Activated B cell treated with CpG ODN at 0.5 μM for 24 hours (primary cell): ENCODE data around the gene ERICH6. TPM values are rescaled to one million over a fixed set of nuclear protein-coding genes. Genes with fewer than 3 reads are reported as not detected.

Experiments used
- ATAC-seq: fragments of 200-7000 bp; cut with Tn5 transposase; one replicate; pipeline ENCODE4 v1.10.0; 2021; ENCODE audit warnings: low read depth, mild to moderate bottlenecking, moderate library complexity
- CTCF ChIA-PET: fragments of 350-600 bp; sonication (Branson Sonifier 250); formaldehyde crosslinking; loops from one replicate; lab custom pipeline; 2021; ENCODE audit warnings: antibody characterized with exemption; lab: Charles Lee
- POLR2A ChIA-PET: fragments of 350-600 bp; sonication (Branson Sonifier 250); formaldehyde crosslinking; loops from one replicate; lab custom pipeline; 2021; ENCODE audit warnings: antibody characterized with exemption; lab: Charles Lee
- DNase-seq: peaks from one replicate; pipeline ENCODE4 v3.0.0; 2022
- H3K27ac Mint-ChIP-seq: one replicate; pipeline ENCODE4 v1.8.0; 2020; ENCODE audit warnings: mixed read lengths
- H3K27me3 Mint-ChIP-seq: one replicate; pipeline ENCODE4 v1.8.0; 2021; ENCODE audit warnings: mixed read lengths
- H3K36me3 Mint-ChIP-seq: one replicate; pipeline ENCODE4 v1.8.0; 2021; ENCODE audit warnings: low read depth, mixed read lengths
- H3K4me1 Mint-ChIP-seq: one replicate; pipeline ENCODE4 v1.8.0; 2021; ENCODE audit warnings: mixed read lengths
- H3K4me3 Mint-ChIP-seq: one replicate; pipeline ENCODE4 v1.8.0; 2020; ENCODE audit warnings: mild to moderate bottlenecking, mixed read lengths
- H3K9me3 Mint-ChIP-seq: one replicate; pipeline ENCODE4 v1.8.0; 2020; ENCODE audit warnings: mixed read lengths
- intact Hi-C: fragments of 100-400 bp; cut with micrococcal nuclease; formaldehyde crosslinking; loops from one replicate; pipeline ENCODE4 v1.15.1; 2024
- total RNA-seq: library from RNA; stranded (reverse); gene quantifications from 2 replicates; pipeline ENCODE4 v1.2.3, GENCODE V29; 2022
- TF ChIP-seq, protein P1 (sequence below): fragments of 200-600 bp; IDR thresholded peaks from one replicate; pipeline ENCODE4 v1.8.0; 2022; ENCODE audit warnings: antibody characterized with exemption, mild to moderate bottlenecking

ERICH6 gene
- total RNA-seq, 1 donor from 2014 or later, result not detected

DNA sequence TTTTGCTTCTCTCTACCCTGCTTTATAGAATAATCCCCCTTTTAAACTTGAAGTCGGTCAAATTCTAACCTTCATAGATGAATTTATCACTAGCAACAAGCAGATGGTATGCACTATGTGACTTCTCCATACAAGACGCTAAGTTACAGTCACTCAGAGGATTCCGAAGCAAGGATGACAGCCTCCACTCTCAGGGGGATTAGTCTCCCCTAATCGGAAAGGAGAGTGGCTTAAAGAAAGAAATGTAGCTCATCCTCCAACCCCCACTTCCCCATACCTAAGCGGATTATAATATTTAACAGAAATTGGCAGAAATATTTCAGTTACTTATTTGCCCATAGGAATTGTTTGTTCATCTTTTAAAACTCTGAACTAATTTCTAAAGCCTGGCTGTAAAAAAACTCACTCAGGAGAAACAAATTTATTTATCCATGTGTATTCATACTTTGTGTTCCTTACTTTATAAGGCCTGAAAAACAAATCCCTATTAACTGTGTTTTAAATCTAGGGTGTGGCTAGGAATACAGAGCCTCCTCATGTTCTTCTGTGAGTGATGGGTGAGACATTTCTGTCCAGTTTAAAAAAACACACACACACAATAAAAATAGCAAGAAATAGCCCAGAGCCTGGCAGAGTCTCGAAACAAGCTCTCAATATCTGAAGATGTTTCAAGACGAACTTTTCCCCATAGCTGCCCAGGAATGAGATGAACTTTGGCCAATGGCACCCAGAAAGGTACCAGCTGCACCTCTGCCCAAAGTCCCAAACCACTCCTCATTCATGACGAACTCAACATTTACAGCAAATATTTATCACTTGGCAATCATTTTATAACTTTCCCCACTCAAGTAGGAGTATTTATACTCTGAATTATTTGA is 40.6 kb upstream of the ERICH6 start:
- H3K9me3 Mint-ChIP-seq, result no peaks in the 10 kb centered on the region
- ChIA-PET POLR2A (interaction anchor here (1.9 to 6.7 kb wide), 2 partner anchors 17 to 41 kb away, joined by 4 to 65 read pairs; partner anchors contain the start of genes ERICH6 and SIAH2), CTCF (interaction anchor here (1.3 kb wide), 1 partner anchor 11 kb away, joined by 3 read pairs; no protein-coding TSS in a partner anchor)
- peaks cover 97% of the 10 kb centered on the region for H3K4me1 Mint-ChIP-seq
- H3K36me3 Mint-ChIP-seq, result peaks cover 49% of the 10 kb centered on the region
- DNase-seq (no peak), ATAC-seq (peak; percentile 26)
- intact Hi-C loops, result loop anchor here (1.0 kb wide), 1 partner anchor 10 kb away; no protein-coding TSS in a partner anchor
- no peaks in the 10 kb centered on the region for H3K27me3 Mint-ChIP-seq
- TF ChIP-seq, protein P1, sequence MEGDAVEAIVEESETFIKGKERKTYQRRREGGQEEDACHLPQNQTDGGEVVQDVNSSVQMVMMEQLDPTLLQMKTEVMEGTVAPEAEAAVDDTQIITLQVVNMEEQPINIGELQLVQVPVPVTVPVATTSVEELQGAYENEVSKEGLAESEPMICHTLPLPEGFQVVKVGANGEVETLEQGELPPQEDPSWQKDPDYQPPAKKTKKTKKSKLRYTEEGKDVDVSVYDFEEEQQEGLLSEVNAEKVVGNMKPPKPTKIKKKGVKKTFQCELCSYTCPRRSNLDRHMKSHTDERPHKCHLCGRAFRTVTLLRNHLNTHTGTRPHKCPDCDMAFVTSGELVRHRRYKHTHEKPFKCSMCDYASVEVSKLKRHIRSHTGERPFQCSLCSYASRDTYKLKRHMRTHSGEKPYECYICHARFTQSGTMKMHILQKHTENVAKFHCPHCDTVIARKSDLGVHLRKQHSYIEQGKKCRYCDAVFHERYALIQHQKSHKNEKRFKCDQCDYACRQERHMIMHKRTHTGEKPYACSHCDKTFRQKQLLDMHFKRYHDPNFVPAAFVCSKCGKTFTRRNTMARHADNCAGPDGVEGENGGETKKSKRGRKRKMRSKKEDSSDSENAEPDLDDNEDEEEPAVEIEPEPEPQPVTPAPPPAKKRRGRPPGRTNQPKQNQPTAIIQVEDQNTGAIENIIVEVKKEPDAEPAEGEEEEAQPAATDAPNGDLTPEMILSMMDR, result no peak
- H3K27ac Mint-ChIP-seq, result peak overlapping the region; percentile 74
- H3K4me3 Mint-ChIP-seq, result peak overlapping the region; percentile 16

GRCh38 chr3:150743508-150743907 is 39.8 kb upstream of the ERICH6 start:
- Mint-ChIP-seq H3K4me3 (peak overlapping the region; percentile 29), H3K27me3 (no peaks in the 10 kb centered on the region)
- CTCF ChIA-PET, result interaction anchor here (0.9 kb wide), 1 partner anchor 46 kb away, joined by 3 read pairs; no protein-coding TSS in a partner anchor

DNA sequence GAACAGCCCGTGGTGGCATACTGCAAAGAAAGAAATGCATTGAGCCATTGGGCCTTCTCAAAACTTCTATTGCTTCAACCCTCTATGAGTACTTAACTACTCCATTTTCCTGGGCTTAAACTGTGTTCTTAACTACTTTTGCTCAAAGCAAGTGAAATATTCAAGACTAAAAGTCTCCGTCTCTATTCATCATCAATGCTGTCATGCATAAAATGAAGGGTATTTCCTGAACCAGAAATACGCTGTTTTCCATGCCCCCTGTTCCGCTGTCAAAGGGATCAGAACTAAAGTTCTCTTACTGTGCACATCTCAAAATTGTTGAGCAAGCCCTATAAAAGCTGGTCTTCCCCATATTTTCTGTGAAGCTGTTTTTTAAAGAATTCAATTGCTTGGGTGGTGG is 39.0 kb upstream of the ERICH6 start:
- no peaks in the 10 kb centered on the region for H3K27me3 Mint-ChIP-seq
- intact Hi-C loops, result no loop called here
- DNase-seq, result no peak
- ATAC-seq, result no peak
- H3K4me1 Mint-ChIP-seq, result peaks cover 97% of the 10 kb centered on the region
- H3K36me3 Mint-ChIP-seq, result peaks cover 43% of the 10 kb centered on the region
- H3K4me3 Mint-ChIP-seq, result peak overlapping the region; percentile 54
- CTCF ChIA-PET, result interaction anchor here (0.6 to 0.9 kb wide), 2 partner anchors 16 to 47 kb away, joined by 3 to 4 read pairs; no protein-coding TSS in a partner anchor
- no peaks in the 10 kb centered on the region for H3K9me3 Mint-ChIP-seq
- TF ChIP-seq, protein P1, result no peak
- POLR2A ChIA-PET, result interaction anchor here (0.9 to 6.7 kb wide), 4 partner anchors 19 to 196 kb away, joined by 3 to 65 read pairs (median 4); partner anchors contain the start of genes EIF2A, ERICH6, SERP1 and SIAH2
- peak overlapping the region; percentile 74 for H3K27ac Mint-ChIP-seq

More at GRCh38 chr3:150743508-150743907, 39.8 kb upstream of the ERICH6 start:
- POLR2A ChIA-PET, result interaction anchor here (1.9 to 6.7 kb wide), 2 partner anchors 18 to 40 kb away, joined by 4 to 65 read pairs; partner anchors contain the start of genes ERICH6 and SIAH2
- H3K4me1 Mint-ChIP-seq, result peaks cover 97% of the 10 kb centered on the region
- H3K9me3 Mint-ChIP-seq, result no peaks in the 10 kb centered on the region
- TF ChIP-seq, protein P1, result no peak
- DNase-seq, result no peak
- intact Hi-C loops, result no loop called here
- peaks cover 45% of the 10 kb centered on the region for H3K36me3 Mint-ChIP-seq
- peak overlapping the region; percentile 74 for H3K27ac Mint-ChIP-seq
- ATAC-seq, result no peak

DNA sequence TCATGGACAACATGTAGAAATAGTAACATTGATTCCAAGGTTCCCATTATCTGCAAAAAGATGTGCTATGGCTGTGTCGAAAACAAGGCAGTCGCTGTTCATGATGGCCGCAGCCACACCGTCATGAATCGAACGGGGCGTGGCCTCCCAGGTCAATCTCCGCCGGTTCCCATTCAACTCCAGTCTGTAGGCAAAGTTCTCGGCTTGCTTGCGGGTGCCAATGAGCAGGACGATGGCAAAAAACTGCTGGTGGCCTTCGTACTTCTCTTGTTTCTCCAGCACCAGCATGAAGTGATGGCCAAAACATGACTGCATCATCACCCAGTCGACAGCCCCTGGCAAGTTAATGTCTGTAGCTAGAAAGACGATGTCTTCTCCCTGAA is 38.4 kb upstream of the ERICH6 start:
- H3K4me1 Mint-ChIP-seq, result peaks cover 97% of the 10 kb centered on the region
- peak overlapping the region; percentile 54 for H3K4me3 Mint-ChIP-seq
- intact Hi-C loops, result no loop called here
- no peaks in the 10 kb centered on the region for H3K27me3 Mint-ChIP-seq
- no peak for DNase-seq
- H3K27ac Mint-ChIP-seq, result peak overlapping the region; percentile 74
- H3K9me3 Mint-ChIP-seq, result no peaks in the 10 kb centered on the region
- POLR2A ChIA-PET, result interaction anchor here (0.9 to 6.7 kb wide), 3 partner anchors 19 to 196 kb away, joined by 3 to 65 read pairs (median 3); partner anchors contain the start of genes EIF2A, SERP1 and SIAH2
- TF ChIP-seq, protein P1, result no peak
- no peak for ATAC-seq
- CTCF ChIA-PET, result no interaction called here
- peaks cover 39% of the 10 kb centered on the region for H3K36me3 Mint-ChIP-seq
